ENCODE measurements around the gene RPL36A.

RPL36A gene

GRCh38 chrX:101430457-101431078 is 39.8 kb downstream of the RPL36A start:
- no peaks in the 10 kb centered on the region for H3K9me3 Mint-ChIP-seq
- peaks cover 9 to 11% of the 10 kb centered on the region in 2 donors for H3K36me3 Mint-ChIP-seq
- no peaks in the 10 kb centered on the region for H3K27me3 Mint-ChIP-seq
- ATAC-seq (replicated peaks) = peak; percentile 77 to 85
- H3K4me3 Mint-ChIP-seq = peak overlapping the region in 1 of 2 donors; percentile 44
- no peak overlapping the region for H3K27ac Mint-ChIP-seq
- no peak for DNase-seq
- peaks cover 10 to 15% of the 10 kb centered on the region in 2 donors for H3K4me1 Mint-ChIP-seq

GRCh38 chrX:101442085-101442484 is 51.3 kb downstream of the RPL36A start:
- no peak overlapping the region for H3K27ac Mint-ChIP-seq
- H3K4me1 Mint-ChIP-seq = peaks cover 0 to 6% of the 10 kb centered on the region in 2 donors
- H3K9me3 Mint-ChIP-seq = no peaks in the 10 kb centered on the region
- no peak overlapping the region for H3K4me3 Mint-ChIP-seq
- peaks cover 30 to 31% of the 10 kb centered on the region in 2 donors for H3K36me3 Mint-ChIP-seq
- no peaks in the 10 kb centered on the region for H3K27me3 Mint-ChIP-seq
- DNase-seq (no peak), ATAC-seq (replicated peaks) (no peak)
